Effector CD8-positive, alpha-beta T cell (primary cell): ENCODE results near the gene MUCL1.
"Not testable (repeated sequence)": the region's sequence is repeated elsewhere in the genome, so short reads cannot be mapped to it uniquely, and the experiment has no call there.

Source experiments
- DNase-seq: peaks from one replicate; lab custom pipeline; 2025; lab: John Stamatoyannopoulos, UW
- total RNA-seq, 4 experiments: gene quantifications; one replicate each; lab custom pipeline; 2026; lab: John Stamatoyannopoulos, UW

MUCL1 gene
- total RNA-seq: 0 reads per million in 4 experiments

DNA sequence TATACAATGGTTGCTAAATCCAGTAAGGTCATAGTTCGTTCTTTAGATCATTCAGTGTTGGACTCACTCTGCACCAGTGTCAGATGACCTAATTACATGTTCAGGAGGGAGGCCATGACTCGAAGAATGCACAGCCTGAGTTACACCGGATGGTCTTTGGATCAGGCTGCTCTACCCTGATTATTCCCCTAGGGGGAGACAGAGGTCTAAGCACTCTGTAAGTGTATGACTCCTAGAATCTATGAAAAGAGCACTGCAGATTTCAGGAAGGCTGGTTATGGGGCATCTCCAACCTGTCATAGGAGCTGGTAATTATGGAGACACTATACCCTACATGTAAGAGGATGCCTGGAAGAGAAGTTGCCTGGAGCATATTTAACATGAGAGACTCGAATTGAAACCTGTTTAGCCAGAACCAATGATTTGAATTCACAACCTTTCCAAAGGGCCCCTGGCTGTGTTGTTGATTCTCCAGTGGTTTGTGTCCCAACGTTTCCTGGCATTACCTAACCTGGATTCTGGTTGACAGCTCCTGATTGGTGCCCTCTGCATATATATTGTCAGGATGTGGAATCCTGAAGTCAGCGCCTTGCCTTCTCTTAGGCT is at the start of gene MUCL1:
TSS of gene MUCL1 (plus strand) at position 584 of the 606 bp plus-strand sequence. CDS start 67 bp downstream, outside the sequence.
- DNase-seq: peak; percentile 44

GRCh38 chr12:54821676-54822075 is 32.6 kb upstream of the MUCL1 start:
- DNase-seq: no peak

DNA sequence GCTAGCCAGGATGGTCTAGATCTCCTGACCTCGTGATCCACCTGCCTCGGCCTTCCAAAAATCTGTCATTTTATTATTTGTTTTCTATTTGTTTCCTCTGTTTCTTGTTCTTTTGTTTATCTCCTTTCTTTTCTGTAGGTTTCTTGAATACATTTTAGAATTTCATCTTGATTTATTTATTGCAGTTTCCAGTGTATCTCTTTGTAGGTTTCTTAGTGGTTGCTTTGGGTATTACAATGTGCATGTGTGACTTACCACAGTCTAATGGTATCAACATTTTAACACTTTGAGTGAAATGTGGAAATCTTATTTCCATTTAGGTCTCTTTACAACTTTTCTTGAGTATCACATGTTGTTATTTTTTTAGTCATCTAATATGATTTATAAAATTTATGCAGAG is 29.9 kb upstream of the MUCL1 start:
- DNase-seq: no peak

- DNase-seq: no peak
Measured at GRCh38 chr12:54829511-54829910, 24.8 kb upstream of the MUCL1 start.

- no peak for DNase-seq
Measured at GRCh38 chr12:54830199-54830598, 24.1 kb upstream of the MUCL1 start.

DNA sequence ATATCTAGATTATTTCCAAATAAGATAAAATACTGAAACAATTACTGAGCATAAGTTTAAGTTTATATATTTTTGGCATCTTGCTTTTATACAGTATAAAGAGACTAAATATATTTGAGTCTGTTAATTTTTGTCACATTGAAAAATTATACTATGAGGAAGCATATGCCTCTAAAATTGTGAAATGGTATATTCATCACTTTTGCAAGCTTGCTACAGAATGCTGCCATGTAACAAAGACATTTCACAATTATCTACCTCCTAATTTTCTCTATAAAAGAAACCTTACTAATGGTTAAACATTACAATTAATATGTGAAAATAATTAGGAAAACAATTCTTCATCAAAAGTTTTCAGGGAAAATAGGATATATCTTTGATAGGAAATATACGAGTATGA is 22.7 kb upstream of the MUCL1 start:
- no peak for DNase-seq

DNA sequence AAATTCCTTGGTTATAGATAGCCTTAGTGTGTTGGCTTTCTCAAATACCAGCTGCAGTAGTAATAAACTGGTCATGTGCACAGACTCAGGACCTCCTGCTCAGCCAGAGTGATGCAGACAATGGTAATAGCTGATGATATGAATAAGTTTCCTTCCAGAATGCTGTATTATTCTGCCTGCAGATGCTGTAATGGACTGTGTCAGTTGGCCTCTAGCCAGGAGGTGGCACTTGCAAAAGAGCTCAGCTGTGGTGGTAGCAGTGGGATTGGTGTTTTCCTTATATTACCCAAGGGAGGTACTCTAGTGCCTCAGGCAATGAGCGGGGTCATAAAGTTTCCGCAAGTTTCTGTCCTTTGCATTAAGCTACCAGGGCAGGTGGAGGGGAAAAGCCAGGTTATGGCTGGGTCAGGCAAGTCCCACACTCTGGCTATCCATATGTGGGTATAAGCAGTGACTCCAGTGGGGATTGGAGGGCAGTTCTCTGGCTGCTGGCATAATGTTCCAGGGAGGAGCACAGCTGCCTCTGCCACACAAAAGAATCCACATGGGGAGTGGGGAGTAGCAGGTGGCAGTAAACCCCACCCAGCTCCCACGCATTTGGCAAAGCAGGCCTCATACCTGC is 14.0 kb upstream of the MUCL1 start:
- DNase-seq: no peak

DNA sequence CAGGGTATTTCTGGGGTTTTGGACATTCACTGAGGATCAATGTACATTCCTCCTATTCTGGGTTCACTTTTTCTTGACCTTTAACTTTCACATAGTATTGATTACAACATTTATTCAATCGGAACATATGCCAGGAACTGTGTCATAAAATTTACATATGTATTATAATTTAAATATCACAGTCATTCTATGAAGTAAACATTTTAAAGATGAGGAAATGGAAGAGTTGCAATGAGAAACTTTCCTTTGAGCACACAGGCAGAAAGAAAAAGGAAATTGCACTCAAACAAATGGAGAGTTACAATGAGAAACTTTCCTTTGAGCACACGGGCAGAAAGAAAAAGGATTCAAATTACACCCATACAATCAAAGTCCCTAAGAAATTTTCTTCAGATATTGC is 3.1 kb downstream of the MUCL1 start:
- no peak for DNase-seq

DNA sequence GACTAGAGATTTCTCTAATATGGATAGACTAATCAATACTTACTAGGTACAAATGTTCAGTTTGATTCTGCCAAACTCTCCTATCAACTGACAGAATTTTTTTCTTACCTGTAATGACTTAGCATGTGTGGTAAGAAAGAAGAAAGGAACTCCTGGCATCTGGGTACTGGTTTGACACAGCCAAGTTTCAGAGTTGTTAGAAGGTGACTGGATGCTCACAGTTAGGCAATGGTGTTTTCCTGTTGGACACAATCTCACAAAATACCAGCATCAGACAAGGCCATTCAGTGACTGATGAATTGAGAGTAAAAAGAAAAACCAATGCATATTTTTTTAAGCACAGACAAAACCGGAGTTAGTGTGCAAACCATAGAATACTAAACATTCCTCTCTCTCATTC is 4.2 kb downstream of the MUCL1 start:
- no peak for DNase-seq

DNA sequence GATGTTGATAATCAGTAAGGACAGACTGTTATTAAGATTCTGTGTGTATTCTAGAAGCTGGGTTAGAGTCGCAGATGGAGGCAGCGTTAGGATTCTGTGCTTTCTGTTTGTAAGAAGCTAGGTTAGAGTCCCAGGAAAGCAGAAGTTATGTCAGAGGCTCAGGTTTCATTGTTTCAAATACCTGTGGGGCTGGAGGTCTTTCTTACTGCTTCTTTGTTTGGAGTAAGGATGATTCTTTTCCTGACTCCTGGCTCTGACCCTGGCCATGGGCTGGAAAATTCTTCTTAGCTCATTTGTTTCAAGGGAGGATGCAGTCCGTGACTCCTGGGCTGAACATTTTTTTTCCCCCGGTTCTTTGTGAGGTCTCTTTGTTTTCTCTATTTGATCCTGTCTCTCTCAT is 5.2 kb downstream of the MUCL1 start:
- DNase-seq: no peak

- DNase-seq: no peak
Measured at GRCh38 chr12:54861927-54862326, 7.6 kb downstream of the MUCL1 start.

DNA sequence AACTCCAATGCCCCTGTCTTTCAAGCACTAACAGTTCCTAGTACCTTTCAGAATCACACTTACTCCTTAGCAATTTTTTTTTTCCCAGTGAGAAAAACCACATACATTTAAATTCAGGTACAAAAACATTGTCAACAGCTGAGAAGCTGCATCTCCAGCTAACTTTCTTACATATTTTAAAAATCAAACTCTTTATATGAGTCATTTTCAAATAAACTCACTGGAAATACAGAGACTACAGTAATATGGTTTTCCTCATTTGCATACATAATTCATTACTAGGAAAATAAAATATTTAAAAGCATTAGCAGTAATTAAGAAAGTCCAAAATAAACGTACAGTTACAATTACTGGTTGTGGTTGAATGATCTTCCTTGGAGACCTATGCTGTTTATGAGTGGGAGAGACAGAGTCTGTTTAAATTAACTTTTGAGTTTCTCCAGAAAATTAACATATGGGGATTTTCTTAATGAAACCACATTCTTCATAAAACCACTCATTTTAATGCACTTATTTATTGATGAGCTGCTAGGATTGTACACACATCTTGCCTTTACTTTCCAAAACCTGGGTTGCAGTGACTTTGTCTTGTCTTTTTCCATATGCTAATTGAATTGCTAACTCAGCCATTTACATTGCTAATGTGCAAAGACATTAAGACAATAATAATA is 9.8 kb downstream of the MUCL1 start:
- no peak for DNase-seq

GRCh38 chr12:54865683-54866324 is 11.5 kb downstream of the MUCL1 start:
- no peak for DNase-seq

DNA sequence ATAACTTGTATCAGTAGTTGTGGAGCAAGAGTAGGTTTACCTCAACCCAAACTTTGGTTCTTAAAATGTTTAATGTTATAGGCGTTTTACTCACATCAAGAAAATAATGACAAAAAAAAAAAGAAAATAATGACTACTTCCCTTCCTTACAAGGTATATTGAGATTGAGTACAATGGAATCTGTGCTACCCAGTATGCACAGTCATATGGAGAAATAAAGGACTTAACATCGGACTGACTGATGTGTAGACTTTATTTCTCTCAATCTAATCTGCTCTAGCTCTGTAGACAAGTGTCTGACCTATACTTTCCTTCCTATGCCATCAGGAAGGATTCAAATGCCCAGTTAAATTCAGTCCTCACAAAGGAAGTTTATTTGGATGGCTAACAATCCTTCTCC is 14.4 kb downstream of the MUCL1 start:
- DNase-seq: no peak

GRCh38 chr12:54870048-54870447 is 15.7 kb downstream of the MUCL1 start:
- DNase-seq: no peak

DNA sequence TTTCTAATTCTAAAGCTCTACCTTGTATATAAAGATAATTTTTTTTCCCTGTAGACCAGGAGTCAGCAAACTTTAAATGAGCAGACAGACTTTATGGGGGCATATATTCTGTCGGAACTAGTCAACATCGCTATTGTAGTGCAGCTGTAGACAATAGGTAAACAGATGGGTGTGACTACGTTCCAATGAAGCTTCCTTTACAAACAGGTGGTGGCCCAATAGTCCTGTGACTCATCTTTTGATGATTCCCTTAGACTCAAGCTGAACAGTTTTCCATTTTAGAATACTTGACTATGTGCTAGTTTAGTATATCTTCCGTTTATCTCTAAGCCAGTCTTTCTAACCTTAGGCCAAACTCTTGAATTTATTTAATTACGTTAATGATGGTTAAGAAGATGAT is 16.3 kb downstream of the MUCL1 start:
- no peak for DNase-seq

DNA sequence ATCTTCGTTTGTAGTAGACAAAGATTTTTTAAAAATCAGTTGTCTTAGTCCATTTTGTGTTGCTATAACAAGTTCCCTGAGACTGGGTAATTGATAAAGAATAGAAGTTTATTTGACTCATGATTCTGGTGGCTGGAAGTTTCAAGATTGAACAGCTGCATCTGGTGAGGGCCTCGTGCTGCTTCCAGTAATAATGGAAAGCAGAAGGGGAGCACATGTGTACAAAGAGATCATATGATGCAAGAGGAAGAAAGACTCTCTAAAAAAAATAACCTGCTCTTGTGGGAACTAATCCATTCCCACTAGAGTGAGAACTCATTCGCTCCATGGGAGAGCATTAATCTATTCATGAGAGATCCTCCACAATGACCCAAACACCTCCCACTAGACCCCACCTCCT is 24.8 kb downstream of the MUCL1 start:
- no peak for DNase-seq

- no peak for DNase-seq
Measured at GRCh38 chr12:54879579-54879978, 25.3 kb downstream of the MUCL1 start.

DNA sequence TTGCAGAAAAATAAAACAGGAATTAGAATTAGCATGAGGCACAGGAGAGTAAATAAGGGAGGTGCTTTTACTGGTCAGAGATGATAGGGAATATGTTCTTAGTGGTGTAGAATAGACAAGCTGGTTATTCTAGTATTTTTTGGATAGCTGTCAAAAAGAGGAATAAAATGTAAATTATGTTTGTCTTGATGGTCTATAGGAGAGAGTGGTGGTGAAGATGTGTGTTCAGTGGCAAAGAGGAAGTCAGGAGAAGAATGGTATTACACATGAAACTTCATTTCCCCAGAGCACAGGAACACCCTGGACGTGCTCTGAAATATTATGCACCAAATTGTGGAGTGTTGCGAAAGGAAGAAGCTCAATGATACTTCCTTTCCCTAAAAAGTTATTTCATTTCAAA is 27.8 kb downstream of the MUCL1 start:
- no peak for DNase-seq

DNA sequence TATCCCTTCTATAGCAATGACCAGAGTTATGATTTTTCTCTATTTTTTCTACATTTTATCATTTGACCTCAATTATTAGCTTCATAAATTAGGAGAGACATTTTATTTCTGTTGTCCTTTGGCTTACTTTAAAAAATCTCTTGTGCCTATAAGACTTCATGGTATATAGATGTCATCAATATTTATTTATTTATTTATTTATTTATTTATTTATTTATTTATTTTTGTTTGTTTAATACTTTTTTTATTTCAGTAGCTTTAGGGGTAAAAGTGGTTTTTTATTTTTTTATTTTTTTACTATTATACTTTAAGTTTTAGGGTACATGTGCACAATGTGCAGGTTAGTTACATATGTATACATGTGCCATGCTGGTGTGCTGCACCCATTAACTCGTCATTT is 28.3 kb downstream of the MUCL1 start:
- DNase-seq: not testable (repeated sequence)

DNA sequence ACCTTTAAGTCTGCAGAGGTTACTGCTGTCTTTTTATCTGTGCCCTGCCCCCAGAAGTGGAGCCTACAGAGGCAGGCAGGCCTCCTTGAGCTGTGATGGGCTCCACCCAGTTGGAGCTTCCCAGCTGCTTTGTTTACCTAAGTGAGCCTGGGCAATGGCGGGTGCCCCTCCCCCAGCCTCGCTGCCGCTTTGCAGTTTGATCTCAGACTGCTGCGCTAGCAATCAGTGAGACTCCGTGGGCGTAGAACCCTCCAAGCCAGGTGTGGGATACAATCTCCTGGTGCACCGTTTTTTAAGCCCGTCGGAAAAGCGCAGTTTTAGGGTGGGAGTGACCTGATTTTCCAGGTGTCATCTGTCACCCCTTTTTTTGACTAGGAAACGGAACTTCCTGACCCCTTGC is 34.1 kb downstream of the MUCL1 start:
- DNase-seq: not testable (repeated sequence)

DNA sequence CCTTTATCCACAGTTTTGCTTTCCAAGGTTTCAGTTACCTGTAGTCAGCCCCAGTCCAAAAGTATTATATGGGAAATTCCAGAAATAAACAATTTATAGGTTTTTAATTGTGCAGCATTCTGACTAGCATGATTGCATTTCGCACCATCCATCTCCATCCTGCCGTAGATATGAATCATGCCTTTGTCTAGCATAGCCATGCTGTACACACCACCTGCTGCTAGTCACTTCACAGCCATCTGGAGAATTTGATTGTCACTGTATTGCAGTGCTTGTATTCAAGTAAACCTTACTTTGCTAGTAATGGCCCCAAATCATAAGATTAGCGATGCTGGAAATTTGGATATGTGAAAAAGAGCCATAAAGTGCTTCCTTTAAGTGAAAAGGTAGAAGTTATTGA is 36.0 kb downstream of the MUCL1 start:
- no peak for DNase-seq
